Prostate gland (tissue), 2 donors: ENCODE results near the gene INHA.

ENCODE experiments used
- POLR2A ChIP-seq: fragments of 450-650 bp; IDR thresholded peaks from one replicate; pipeline ENCODE4 v1.6.1; 2016; ENCODE audit warnings: antibody characterized with exemption, mild to moderate bottlenecking
- POLR2AphosphoS5 ChIP-seq: sonication (generic); formaldehyde crosslinking; IDR thresholded peaks from one replicate; pipeline ENCODE4 v1.6.1; 2017; ENCODE audit warnings: antibody characterized with exemption
- TF ChIP-seq, protein P1 (sequence below), 4 experiments: fragments of 200-600 bp in 2 of 4; fragments of 450-650 bp in 2 of 4; sonication (generic) in 2 of 4; IDR thresholded peaks; 1 replicate in 3 of 4; 2 replicates in 1 of 4; pipeline ENCODE4 v1.5.1; 2016 to 2019; ENCODE audit warnings: antibody characterized with exemption in 4 of 4, mild to moderate bottlenecking in 2 of 4, moderate library complexity in 2 of 4

DNA sequence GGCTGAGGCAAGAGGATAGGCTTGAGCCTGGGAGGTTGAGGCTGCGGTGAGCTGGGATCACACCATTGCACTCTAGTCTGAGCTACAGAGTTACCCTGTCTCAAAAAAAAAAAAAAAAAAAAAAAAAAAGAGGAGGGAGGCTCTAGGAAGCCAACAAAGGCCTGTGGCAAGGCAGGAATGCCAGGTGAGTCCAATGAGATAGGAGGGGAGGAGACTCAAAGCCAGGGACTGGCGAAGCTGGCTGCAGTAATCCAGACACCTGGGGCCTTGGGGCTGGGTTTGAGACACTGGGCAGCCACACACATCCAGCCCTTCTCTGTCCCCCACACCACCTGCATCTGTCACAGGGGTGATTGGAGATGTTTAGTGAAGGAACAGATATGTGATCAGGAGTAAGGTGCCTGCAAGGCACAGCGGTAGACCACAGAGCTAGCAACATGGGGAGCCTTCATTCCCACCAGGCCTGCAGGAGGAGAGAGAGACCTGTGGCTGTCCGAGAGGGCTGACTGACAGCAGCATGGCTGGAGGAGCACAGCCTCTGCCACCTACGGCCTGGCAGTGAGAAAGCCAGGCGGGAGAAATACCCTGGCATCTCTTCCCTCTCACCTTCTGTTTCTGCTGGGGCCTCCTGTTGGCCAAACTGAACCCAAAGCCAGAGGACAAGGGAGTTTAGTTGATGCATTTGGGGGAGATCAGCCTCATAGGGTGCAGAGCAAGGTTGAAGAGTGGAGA lies 38.0 kb upstream of the INHA start:
- TF ChIP-seq, protein P1, sequence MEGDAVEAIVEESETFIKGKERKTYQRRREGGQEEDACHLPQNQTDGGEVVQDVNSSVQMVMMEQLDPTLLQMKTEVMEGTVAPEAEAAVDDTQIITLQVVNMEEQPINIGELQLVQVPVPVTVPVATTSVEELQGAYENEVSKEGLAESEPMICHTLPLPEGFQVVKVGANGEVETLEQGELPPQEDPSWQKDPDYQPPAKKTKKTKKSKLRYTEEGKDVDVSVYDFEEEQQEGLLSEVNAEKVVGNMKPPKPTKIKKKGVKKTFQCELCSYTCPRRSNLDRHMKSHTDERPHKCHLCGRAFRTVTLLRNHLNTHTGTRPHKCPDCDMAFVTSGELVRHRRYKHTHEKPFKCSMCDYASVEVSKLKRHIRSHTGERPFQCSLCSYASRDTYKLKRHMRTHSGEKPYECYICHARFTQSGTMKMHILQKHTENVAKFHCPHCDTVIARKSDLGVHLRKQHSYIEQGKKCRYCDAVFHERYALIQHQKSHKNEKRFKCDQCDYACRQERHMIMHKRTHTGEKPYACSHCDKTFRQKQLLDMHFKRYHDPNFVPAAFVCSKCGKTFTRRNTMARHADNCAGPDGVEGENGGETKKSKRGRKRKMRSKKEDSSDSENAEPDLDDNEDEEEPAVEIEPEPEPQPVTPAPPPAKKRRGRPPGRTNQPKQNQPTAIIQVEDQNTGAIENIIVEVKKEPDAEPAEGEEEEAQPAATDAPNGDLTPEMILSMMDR (IDR thresholded peaks at IDR 0.05) = no peak
- TF ChIP-seq POLR2A = no peak
- TF ChIP-seq POLR2AphosphoS5 = no peak
